HG02885 (cell line): ENCODE data around the gene LYPD6.

Experiments used
- ATAC-seq: cut with Tn5 transposase; IDR thresholded peaks from one replicate; pipeline ENCODE4 v1.9.1; 2021; ENCODE audit warnings: mild to moderate bottlenecking; ENCODE audit not compliant: unreplicated experiment, poor library complexity

The LYPD6 gene

GRCh38 chr2:149344105-149344504 lies 13.7 kb downstream of the LYPD6 start:
- ATAC-seq = no peak

- no peak for ATAC-seq
Observed at GRCh38 chr2:149346272-149346671, 15.9 kb downstream of the LYPD6 start.

- no peak for ATAC-seq
Observed at GRCh38 chr2:149348291-149348690, 17.9 kb downstream of the LYPD6 start.

DNA sequence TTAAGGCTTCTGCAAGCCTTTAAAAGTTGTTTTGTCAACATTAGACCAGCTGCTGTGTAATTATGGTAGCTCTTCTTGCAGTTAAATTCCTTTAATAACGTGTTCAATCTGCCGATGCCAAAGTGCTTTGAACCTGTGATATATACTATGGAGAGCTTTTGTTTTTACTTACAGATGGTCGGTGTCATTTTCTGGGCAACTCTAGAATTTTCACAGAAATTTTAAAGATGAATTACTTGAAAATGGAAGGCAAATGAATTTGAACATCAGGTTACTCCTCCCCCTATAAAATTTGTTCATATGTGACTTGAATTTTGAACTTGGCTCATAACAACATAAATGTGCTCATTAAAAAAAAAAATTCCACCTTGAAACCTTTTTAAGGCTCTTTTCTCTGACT lies 23.0 kb downstream of the LYPD6 start:
- ATAC-seq = no peak

DNA sequence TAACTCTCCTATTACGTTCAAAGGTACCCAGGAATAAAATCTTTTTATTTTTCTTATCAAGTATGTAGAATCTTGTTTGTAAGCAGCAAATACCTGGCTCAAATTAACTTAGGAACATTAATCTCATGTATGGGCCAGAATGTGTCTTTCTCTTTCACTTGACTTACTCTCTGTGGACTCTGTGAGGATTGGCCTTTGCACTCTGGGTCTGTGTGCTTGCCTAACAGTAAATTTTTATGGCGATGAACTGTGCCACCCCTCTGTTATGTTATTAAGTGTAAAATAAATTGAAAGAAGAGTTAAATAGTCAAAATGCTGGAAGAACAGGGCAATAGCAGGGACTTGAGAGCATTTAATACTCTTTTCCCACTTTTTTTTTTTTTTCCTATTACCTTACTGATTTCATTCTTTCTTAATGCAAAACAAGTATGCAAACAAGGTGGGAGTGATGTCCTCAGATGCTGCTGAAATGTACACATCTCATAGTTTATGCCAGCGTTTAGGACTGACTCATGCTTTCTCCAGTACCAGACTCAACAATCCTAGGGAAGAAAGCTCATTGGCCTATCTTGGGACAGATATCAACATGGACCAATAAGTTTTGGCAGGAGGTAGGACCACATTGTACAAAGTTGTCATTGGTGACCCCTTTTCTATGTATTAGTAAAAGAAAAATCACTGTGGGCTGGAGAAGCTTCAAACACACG lies 25.5 kb downstream of the LYPD6 start:
- no peak for ATAC-seq

- ATAC-seq = no peak
Observed at GRCh38 chr2:149357058-149357457, 26.7 kb downstream of the LYPD6 start.

- no peak for ATAC-seq
Observed at GRCh38 chr2:149360106-149360505, 29.7 kb downstream of the LYPD6 start.

GRCh38 chr2:149363958-149364357 lies 33.6 kb downstream of the LYPD6 start:
- ATAC-seq = no peak

DNA sequence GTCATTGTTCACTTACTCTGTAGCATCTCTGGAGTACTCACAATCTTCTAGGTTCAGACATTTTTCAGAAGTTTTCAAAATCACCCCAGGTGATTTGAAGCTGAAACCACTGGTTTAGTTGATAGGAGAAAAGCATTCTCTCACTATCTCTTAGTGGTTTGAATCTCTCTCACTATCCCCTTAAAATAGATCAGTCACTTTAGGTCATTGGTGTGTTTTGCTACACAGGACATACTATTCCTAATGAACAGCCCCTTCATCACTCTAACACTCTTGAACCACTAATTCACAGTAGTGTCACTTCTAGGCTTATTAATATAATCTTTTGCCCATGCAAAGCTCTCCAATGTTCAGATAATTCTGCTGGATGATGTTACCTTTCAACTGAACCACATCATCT lies 34.5 kb downstream of the LYPD6 start:
- peak; percentile 75 for ATAC-seq

- ATAC-seq = no peak
Observed at GRCh38 chr2:149365931-149366583, 35.7 kb downstream of the LYPD6 start.

GRCh38 chr2:149370061-149370775 lies 39.8 kb downstream of the LYPD6 start:
- no peak for ATAC-seq

DNA sequence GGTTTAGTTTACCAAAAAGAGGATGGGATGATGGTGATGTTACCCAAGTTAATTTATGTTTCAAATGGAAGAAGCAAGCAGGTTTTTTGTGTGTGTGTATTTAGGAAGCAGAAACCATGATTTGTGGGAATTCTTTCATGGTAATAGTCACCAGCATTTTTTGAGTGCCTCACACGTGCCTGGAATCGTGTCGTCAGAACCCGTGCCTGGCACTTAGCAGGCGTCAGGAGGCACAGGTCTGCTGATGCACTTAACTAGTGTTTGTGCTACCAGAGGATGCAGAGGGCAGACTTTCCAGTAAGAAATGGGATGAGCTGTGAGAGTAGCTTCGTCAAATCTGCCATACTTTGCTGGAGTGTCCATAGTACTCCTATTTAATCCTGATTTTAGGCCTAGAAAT lies 41.1 kb downstream of the LYPD6 start:
- no peak for ATAC-seq

- ATAC-seq = no peak
Observed at GRCh38 chr2:149375801-149376361, 45.5 kb downstream of the LYPD6 start.

DNA sequence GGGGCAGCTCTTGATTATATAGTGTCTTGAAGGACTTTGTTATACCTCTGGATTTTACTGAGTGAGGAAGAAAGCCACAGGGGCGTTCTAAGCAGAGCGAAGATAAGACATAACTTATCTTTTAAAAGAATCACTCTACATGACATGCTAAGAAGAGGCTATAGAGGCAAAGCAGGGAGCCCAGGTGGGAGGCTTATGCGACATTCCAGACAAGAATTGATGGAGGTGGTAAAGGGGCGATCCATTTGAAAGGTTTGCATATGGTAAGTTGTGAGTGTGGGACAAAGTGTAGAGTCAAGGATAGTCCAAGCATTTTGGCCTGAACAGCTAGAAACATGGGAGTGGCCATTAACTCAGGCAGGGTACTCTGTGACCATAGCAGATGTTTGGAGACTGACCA lies 49.8 kb downstream of the LYPD6 start:
- ATAC-seq = no peak

DNA sequence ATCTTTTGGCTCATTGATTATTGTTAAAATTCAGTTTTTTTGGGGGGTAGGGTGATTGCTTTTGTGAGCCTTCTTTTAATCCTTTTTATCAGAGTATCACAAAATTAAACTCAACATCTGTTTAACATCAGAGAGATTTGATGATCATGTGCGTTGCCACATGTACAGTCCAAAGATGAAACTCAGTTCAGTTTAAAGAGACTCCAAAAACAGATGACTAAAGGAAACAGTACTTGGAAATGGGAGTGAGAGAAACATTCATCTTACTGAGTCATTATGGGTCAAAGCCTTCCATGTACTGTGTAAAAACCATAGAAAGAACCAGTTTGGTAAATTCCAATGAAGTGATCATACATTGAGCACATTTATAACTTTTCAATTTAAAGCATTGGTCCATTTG lies 53.0 kb downstream of the LYPD6 start:
- no peak for ATAC-seq

- no peak for ATAC-seq
Observed at GRCh38 chr2:149385350-149385749, 55.0 kb downstream of the LYPD6 start.

GRCh38 chr2:149387411-149387810 lies 57.0 kb downstream of the LYPD6 start:
- ATAC-seq = no peak

GRCh38 chr2:149388120-149388816 lies 57.9 kb downstream of the LYPD6 start:
- no peak for ATAC-seq

DNA sequence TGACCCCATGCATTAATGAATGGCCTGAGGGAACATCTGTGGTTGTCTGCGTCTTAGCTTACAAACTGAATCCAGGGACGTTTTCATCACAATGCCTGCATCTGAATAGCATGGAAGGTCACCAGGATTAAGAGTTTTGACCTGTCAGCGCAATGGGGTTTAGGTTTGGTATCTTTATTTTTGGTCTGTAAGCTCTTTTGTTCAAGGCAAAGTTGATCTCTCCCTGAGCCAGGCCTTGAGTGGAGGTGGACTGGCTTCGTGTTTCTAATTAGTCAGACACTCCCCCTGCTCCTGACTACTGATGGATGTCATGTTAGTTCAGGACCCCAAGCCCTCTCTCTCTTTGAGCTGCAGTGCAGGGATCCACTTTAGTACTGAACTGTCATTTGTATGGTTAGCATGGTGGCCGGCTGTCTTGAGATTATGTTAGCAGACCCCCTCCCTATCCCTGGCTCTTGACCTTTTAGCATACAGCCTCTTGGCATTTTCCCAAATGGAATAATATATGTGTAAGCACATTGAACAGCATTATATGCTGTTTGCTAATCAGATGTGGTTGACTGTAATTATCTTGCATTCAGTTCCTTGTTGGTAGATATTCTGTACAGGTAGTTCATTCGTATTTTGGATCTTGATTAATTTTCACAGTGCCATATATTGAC lies 59.2 kb downstream of the LYPD6 start:
- no peak for ATAC-seq

DNA sequence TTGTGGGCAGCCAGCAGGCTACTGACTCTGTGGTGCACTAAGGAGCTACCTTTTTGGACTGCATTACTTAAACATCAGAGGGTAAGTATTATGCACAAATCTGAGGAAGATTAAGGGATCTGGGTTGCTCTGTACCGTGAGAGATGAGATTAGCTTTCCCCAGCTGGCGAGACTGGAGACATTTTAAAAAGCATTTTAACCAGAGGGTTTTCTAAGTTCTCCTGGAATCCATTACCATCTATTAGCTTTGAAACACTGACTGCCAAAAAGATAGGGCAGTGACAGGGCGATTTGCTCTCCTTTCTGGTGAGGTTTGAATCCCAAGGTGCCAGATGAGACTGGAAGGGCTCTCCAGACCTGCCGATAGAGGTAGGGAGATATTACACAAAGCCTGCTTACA lies 63.2 kb downstream of the LYPD6 start:
- no peak for ATAC-seq
